ENCODE measurements around the gene KIRREL1.

- TF ChIP-seq CTCF (conservative IDR thresholded peaks at IDR 0.05): no peak
- TF ChIP-seq ZFX (IDR thresholded peaks at IDR 0.05): no peak
Measured at GRCh38 chr1:158000507-158000906, 7.1 kb downstream of the KIRREL1 start.

All from C4-2B (cell line).